CD4-positive, alpha-beta T cell treated with Interleukin-15 for 1 hour (primary cell): Measurements from ENCODE around the gene FOLR1.
"Not testable (repeated sequence)": the region's sequence is repeated elsewhere in the genome, so short reads cannot be mapped to it uniquely, and the experiment has no call there.

Experiments
- DNase-seq: peaks from one replicate; pipeline ENCODE4 v3.0.0-alpha.2; 2020

FOLR1 gene

GRCh38 chr11:72188267-72188666 is 3.7 kb upstream of the FOLR1 start:
- no peak for DNase-seq

- no peak for DNase-seq
These were observed 2.3 kb upstream of the FOLR1 start for GRCh38 chr11:72189455-72190250.

- no peak for DNase-seq
These were observed 1.3 kb upstream of the FOLR1 start for GRCh38 chr11:72190631-72191071.

- DNase-seq, result no peak
These were observed 3.8 kb downstream of the FOLR1 start for GRCh38 chr11:72195518-72196270.

GRCh38 chr11:72201445-72201844 is 9.5 kb downstream of the FOLR1 start:
- not testable (repeated sequence) for DNase-seq

DNA sequence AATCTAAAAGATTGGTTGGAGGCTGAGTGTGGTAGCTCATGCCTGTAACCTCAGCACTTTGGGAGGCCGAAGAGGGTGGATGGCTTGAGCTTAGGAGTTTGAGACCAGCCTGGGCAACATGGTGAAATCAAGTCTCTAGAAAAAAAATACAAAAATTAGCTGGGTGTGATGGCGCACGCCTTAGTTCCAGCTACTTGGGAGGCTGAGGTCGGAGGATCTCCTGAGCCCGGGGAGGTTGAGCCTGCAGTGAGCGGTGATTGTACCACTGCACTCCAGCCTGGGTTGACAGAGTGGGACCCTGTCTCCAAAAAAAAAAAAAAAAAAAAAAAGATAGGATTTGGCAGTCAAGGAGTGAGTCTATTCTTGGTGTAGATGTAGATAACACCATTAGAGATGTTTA is 10.6 kb downstream of the FOLR1 start:
- DNase-seq, result no peak

- DNase-seq, result no peak
These were observed 11.2 kb downstream of the FOLR1 start for GRCh38 chr11:72203163-72203562.

DNA sequence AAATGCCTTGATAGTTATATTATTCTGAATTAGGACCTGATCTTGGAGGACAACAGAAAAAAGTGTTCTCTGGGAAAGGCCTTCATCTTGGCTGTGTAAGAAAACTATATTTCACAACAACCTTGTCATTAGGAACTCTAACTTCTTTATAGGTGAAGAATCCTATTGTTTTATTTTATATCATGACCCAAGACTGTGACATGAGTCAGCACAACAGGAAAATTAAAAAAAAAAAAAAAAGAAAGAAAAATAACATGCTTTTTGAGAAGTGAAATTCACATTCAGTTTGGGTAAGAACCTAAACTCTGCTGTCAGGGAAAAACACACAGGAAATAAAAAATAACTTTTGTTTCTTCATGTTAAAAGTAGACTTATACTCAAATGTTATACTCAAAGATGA is 12.9 kb downstream of the FOLR1 start:
- no peak for DNase-seq

DNA sequence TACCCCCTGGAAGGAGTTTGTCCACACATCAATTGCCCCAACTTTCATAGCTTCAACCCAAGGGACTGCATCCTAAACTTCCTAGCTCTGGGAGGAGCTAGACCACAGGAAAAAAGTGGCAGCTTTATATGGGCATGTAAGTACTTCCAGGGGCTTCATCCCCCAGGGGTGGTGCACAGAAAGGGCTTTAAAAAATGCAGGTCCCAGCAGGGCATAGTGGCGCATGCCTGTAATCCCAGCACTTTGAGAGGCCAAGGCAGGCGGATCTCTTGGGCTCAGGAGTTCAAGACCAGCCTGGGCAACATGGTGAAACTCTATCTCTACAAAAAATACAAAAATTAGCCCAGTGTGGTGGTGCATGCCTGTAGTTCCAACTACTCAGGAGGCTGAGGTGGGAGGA is 14.9 kb downstream of the FOLR1 start:
- not testable (repeated sequence) for DNase-seq

DNA sequence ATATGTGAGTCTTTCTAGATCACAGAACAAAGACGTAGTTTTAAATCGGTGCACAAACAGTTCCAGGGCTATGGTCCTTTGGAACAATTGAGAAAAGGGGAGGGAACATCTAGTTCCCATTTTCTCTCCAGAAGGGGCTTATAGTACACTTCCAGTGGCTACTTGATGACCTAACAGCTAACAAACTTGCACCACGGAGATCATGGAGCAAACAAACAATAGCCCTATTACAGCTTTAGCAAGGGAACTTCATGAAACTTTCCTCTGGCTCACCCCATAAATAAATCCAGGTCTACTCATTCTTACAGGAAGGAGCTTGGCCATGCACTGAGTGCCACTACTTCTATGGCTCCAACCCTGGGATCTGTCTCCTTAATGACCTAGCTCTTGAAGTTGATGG is 16.3 kb downstream of the FOLR1 start:
- DNase-seq, result no peak

DNA sequence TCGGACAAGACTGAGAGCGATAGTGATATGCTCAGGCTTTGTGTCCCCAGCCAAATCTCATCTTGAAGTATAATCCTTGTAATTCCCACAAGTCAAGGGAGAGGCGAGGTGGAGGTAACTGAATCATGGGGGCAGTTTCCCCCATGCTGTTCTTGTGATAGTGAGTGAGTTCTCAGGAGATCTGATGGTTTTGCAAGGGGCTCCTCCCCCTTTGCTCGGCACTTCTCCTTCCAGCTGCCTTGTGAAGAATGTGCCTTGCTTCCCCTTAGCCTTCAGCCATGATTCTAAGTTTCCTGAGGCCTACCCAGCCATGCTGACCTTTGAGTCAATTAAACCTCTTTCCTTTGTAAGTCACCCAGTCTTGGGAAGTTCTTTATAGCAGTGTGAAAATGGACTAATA is 17.2 kb downstream of the FOLR1 start:
- no peak for DNase-seq

- no peak for DNase-seq
These were observed 24.7 kb downstream of the FOLR1 start, which contains the start of gene FOLR2 for GRCh38 chr11:72216638-72217037. FOLR2 (plus strand) TSS chr11:72216794; CDS start chr11:72218585, 1,791 bp downstream.

- no peak for DNase-seq
These were observed 25.9 kb downstream of the FOLR1 start for GRCh38 chr11:72217841-72218240.

GRCh38 chr11:72218251-72218745 is 26.4 kb downstream of the FOLR1 start:
- DNase-seq, result no peak

- DNase-seq, result no peak
These were observed 28.9 kb downstream of the FOLR1 start for GRCh38 chr11:72220696-72221363.

GRCh38 chr11:72221386-72222075 is 29.6 kb downstream of the FOLR1 start:
- DNase-seq, result no peak

DNA sequence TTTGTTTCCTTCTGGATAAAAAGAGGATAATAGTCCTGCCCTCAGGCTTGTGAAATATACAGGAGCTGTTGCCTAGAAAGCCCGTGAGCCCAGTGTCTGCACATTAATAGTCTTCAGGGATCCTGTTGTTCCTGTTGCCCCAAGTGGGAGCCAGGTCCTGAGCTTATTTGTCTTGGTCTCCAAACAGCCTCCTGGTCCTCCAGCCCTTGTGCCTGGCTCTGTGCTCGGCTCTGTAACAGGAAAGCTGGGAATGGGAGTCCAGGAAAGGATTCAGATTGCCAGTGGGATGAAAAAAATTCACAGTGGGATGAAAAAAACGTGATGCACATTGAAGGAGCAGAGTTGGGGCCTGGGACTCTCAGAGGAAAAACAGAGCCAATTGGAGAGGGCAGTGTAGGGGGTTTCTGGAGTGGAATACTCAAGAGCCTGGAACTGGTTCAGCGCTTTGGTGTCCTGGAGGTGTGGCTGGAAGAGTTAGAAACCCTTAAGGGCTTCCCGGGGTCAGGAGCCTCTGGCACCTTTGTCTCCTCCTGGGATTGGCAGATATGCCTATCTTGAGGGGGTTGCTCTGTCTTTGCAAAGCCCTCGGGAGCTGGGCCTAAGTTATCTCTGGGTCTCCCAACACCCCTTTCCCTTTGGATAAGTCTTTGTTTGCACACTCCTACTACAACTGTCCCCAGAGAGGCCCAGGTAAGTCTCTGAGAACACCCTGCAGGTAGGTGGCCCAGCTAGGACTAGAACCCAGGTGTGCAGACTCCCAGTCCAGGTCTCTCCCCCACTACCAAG is 30.4 kb downstream of the FOLR1 start:
- DNase-seq, result no peak

DNA sequence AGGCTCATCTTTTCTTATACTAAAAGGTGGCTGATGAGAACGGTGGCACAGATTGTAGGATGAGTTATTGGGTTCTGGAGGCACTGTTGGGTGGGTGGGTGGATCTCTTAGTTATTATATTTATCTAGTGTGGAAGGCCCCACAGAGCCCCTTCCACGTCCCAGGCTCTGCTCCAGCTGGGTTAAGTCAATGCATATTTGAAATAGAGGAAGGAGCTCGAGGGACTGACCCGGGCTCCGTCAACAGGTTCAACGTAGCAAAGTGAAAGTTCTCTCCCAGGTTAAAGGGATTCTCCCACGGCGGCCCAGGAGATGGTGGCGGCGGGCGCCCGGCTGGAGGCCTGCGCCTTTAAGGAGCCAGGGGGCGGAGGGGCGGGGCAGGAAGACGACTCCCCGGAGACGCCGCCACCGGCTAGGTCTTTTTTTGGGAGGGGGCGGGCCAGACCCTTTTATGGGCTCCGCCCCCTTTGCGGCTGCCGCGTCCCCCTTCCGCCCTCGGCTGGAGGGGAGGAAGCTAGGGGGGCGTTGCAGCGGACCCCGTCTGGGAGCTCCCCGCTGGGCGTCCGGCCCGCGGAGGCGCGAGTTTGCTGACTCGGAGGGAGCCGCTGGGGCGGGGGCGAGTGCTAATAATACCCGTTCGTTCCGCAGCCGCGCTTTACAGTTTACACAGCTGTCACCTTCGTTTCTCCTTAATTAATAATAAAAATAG is 31.1 kb downstream of the FOLR1 start:
- peak; percentile 94 for DNase-seq

GRCh38 chr11:72223615-72224563 is 31.9 kb downstream of the FOLR1 start:
- peak; percentile 51 for DNase-seq
